IPS-18c (cell line): ENCODE results near the gene MRPL38.

Experiments
- H3K4me3 ChIP-seq: 2 replicates; pipeline ENCODE4 v1.7.0; 2013; ENCODE audit warnings: low read depth, mild to moderate bottlenecking, low read length, moderate library complexity; ENCODE audit not compliant: insufficient read depth
- H3K9me3 ChIP-seq: one replicate; pipeline ENCODE4 v1.6.1; 2013; ENCODE audit warnings: mild to moderate bottlenecking, low read length, moderate library complexity; ENCODE audit not compliant: control insufficient read depth, insufficient read depth

Gene MRPL38

DNA sequence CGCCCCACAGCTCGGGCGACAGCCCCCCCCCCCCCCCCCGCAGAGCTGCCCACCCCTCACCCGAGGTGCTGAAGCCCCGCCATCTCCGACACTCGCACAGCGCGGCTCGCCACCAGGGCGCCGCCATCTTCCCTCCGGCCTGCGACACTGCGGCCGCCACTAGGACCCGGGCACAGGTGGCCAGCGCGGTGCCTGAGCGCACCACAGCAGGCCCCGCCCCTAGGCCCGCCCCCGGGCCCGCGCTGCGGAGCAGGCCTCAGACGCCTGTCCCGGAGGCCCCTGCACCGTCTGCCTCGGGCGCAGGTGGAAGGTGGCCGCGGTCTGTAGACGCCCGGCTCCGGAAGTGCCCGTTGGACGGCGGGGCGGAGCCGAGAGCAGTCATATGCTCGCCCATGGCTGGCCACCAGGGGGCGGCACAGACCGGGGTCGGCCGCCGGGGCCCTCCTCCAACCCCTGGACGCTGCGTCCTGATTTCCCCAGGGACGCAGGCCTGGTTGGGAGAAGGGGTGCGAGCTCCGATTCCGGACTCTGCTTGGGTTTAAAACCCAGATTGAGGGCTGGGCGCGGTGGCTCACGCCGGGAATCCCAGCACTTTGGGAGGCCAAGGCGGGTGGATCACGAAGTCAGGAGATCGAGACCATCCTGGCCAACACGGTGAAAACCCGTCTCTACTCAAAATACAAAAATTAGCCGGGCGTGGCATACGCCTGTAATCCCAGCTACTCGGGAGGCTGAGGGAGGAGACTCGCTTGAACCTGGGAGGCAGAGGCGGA, at the start of gene MRPL38:
MRPL38 (minus strand) TSS at position 136 of the 773 bp plus-strand sequence; CDS start at position 127, 9 bp downstream.
- Histone ChIP-seq H3K4me3 (peak within 1 kb of the TSS; percentile 87), H3K9me3 (no peaks in the 10 kb centered on the region)

DNA sequence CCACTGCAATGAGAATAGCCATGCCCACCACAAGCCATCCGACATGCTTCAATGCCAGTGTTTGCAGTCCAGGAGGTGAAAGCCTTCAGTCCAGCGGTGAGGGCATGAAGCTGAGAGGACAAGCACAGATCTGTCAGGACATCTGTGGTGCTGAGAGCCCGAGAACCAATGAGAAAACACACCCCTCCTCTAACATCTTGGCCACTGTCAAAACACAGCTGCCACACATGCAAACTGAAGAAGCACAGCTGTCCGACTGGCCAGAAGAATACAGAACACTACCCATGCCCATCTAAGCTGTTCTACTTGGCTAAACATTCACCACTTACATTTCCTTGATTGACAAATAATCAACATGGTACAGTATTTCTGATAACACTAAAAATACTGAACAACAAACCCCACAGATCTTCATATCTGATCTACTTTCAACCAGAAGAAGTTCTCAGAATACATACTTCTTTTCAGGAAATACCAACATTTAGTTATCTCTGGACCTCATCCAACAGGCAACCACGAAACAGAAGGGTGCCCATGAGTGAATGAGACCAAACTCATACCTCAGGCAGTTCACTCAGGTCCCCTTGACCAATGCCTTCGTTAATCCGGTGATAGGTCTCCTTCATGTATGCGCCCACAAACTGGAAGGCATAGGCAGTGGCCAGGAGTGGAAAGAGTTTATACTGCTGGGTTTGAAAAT, 46.3 kb upstream of the MRPL38 start:
- Histone ChIP-seq H3K4me3 (no peak overlapping the region), H3K9me3 (no peaks in the 10 kb centered on the region)

DNA sequence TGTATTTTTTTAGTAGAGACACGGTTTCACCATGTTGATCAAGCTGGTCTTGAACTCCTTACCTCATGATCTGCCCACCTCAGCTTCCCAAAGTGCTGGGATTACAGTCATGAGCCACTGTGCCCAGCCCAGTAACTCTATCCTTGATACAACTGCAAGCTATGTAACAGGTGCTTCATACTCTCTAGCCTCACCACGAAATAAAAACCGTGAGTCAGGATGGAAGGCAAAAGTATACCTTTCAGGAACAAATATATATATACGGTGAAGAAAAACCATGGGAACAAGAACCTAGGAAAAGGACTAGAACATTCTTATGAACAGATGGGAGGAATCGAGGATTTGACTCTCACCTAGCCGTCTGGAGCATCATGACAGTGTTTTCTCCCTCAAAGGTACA, 45.7 kb upstream of the MRPL38 start:
- H3K4me3 ChIP-seq: no peak overlapping the region
- no peaks in the 10 kb centered on the region for H3K9me3 ChIP-seq

DNA sequence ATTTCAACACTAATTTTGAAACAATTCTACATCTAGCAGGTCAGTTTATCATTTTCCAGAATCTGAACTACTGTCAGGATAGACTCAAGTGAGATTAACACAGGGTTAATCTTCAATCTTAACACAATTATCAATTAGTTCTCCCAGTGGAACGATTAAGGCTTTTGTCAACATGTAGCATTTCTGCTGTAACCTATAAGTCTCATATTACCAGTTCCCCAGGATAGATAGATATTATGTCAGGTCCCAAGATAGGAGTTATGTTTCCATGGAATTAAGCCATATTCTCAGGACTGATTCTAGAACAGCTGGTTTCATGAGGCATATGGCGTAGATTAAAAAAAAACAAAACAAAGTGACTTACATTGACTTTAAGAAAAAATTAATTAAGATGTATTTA, 40.5 kb upstream of the MRPL38 start:
- H3K4me3 ChIP-seq: no peak overlapping the region
- no peaks in the 10 kb centered on the region for H3K9me3 ChIP-seq

DNA sequence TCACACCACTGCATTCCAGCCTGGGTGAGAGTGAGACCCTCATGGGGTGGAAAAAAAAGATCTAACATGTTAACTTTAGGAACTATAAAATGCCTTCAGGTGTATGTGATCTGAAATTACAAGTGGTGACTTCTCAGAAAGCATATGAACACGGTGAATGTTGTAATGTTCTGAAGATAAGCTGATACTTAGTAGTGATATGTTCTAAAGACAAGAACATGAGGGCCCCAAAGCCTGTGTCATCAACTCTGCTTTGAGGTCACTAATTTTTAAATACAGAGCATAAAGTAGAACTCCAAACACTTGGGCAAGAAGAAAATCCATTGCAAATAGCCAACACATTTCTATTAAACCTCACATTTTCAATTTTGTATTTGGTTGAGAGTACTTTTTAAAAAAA, 38.8 kb upstream of the MRPL38 start:
- no peak overlapping the region for H3K4me3 ChIP-seq

DNA sequence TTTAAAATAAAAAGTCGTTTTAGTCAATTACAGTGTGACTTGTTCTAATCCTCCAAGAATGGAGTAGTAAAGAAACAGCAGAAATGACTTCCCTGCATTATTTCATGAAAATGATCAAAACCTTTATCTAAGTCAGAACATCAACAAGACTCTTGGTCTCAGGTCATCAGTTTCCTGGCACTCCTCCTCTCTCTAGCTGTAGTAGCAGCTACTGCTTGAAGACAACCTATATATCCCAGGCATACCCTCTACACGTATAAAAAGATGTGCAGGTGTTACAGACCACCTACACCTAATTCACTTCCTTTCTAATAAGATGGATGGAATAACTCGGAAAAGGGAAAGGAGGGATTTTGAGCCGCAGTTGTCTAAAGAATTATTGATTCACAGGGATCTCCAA, 37.8 kb upstream of the MRPL38 start:
- H3K4me3 ChIP-seq: no peak overlapping the region
- no peaks in the 10 kb centered on the region for H3K9me3 ChIP-seq

More for the DNA sequence above, 38.8 kb upstream of the MRPL38 start:
- no peaks in the 10 kb centered on the region for H3K9me3 ChIP-seq

DNA sequence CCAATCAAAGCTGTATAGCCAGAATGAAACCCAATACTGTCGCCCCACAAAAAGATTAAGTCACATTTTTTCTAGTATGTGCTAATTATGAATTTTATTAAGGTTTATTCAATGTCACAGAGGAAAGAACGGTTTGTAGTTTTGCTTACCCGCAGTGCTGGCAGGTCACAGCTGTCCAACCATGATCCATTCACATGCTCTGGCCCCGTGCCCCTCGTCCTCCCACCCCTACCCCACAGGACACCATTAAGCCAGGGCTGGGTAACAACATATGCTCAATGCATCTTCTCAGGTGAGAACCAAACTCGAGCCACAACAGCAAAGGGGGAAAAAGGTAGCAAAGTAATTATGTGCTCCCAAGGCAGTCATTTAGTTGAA, 36.7 kb upstream of the MRPL38 start:
- Histone ChIP-seq H3K9me3 (no peaks in the 10 kb centered on the region), H3K4me3 (no peak overlapping the region)

DNA sequence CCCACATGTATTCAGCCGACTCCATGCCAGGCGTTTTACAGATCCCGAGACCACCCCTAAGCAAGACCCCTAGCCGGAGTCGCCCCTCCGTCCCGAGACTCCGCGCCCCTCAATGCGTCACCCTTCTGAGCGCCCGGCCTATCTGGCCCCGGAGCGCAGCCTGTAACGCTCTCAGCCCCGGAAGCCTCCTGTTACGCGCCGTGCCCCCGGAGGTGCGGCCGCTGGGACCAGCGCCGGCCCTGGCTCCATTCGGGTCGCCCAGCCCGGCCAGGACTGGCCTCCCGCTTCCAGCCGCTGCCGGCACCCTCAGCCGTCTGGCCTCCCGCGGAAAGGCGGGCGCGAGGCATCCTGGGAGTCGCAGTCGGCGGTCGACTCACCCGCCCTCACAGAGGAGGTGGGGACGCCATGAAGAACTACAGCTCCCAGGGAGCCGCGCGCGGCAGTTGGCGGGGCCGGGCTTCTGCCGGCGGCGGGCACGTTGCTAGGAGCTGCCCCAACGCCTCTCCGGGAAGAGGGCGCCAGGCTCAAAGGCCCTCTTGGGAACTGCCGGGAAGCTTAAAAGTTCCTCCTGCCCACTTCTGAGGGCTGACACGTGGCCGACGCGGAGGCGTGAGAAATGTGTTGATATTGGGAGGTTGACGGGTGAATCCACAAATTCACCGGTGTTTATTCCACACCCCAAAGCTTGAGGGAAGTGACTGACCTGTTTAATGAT, 36.2 kb upstream of the MRPL38 start, which contains the start of gene FBF1:
FBF1 (minus strand) TSS at position 316 of the 715 bp plus-strand sequence. CDS start 2,893 bp downstream, outside the sequence.
- H3K9me3 ChIP-seq: no peaks in the 10 kb centered on the region
- H3K4me3 ChIP-seq: peak within 1 kb of the TSS; percentile 89

DNA sequence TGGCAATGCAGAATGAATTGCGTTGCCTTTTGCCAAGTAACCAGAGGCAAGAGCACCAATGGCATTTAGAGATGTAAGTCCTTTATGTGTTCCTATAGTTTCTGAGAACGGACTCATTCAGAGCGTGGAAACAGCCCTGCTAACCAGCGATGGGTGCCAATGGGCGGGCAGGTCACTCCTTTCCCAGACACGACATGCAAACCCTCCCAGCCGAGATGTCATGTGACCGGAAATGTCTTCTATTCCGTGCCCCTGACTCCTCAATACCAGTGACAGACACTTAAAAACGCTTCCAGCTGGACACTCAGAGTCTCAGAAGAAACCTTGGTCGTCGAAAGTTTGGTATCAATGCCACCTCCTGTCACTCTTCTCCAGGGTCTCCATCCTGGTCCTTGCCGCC, 33.0 kb upstream of the MRPL38 start:
- Histone ChIP-seq H3K4me3 (no peak overlapping the region), H3K9me3 (no peaks in the 10 kb centered on the region)

DNA sequence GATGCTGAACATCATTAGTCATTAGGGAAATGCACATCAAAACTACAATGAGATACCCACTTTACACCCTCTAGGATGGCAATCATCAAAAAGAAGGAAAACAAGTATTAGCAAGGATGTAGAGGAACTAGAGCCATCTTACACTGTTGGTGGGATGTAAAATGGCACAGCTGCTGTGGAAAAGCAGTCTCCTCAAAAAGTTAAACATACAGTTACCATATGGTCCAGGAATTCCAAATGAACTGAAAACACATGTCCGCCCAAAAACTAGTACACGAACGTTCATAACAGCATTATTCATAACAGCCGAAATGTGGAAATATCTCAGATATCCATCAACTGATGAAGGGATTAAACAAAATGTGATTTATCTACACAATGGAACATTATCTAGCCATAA, 29.1 kb upstream of the MRPL38 start:
- no peaks in the 10 kb centered on the region for H3K9me3 ChIP-seq
- H3K4me3 ChIP-seq: no peak overlapping the region

DNA sequence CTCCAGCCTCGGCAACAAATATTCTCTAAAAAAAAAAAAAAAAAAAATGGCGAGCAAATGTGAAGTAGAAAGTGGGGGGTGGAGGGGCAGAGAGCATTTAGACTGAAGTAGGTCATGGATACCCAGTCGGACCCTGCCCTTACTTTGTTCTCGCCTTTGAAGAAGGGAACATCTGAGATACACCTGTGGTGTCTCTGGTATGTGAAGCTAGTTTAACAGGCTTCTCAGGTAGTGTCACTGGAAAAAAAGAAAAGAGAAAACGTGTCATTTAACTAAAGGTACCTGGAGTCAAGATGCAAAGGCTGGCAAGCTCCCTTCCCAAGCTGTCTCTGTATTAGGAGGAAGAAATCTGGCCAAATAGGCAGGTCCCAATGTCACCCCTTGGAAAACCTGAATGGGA, 28.2 kb upstream of the MRPL38 start:
- Histone ChIP-seq H3K9me3 (no peaks in the 10 kb centered on the region), H3K4me3 (no peak overlapping the region)

DNA sequence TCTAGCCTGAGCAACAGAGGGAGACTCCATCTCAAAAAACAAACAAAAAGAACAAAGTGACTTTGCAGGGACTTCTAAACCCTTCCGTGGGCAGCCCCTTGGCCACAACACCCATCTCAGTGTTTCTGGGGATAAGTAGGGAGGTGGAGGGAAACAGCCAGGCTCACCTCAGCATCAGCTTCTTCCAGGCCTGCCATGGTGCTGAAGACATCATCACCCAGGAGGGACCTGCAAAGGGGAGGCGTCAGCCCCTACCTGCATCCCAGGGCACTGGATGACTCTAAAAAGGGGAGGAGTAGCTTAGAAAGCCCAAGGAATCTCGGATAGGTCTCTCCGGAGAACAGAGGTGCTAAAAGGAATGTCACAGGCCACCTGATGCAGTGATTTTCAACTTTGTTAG, 26.4 kb upstream of the MRPL38 start:
- Histone ChIP-seq H3K4me3 (no peak overlapping the region), H3K9me3 (no peaks in the 10 kb centered on the region)

DNA sequence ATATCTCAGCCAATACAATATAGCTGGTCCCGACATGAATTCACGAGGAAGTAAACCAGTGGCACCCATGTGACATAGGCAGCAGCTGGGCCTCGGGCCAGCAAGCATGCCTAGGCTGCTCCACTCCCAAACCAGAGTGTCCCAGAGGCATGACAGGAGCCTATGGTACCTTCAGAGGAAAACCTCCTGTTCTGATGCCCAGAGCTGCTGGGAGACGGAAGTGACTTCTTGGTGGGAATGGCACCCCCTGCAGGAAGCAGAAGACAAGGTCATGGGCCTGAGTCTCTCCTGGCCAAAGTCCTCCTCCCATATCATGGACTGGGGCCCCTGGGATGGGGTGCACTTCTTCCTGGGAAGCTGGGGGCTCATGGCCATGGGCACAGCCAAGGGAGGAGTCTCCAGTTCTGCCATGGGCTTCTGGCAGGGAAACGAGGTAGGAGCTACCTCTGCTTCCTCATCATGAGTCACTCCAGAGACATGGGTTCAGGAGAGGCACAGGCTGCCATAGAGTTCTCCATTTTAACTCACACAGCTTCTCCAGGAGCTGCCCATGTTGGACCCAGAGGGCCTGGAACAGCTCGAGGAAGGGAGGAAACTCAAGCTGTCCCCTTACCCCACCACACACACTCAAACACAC, 22.7 kb upstream of the MRPL38 start:
- no peaks in the 10 kb centered on the region for H3K9me3 ChIP-seq
- no peak overlapping the region for H3K4me3 ChIP-seq

DNA sequence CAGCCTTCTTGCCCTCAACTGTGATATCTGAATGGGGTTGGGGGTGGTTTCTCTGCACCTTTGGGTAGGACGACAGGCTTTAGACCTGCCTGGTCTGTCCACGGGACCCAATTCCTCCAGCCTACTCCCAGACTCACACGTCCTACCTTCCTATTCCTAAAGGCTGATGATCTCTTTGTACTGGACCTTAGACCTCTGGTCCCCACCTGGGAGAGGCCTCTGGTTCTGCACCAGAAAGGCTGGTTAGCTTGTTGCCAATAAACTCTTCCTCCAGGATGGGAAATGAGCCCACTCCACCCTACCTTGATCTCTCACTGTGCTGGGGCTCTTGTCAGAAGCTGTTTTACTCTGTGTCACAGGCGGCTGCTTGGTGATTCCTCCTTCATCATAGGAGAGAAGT, 21.8 kb upstream of the MRPL38 start:
- Histone ChIP-seq H3K4me3 (no peak overlapping the region), H3K9me3 (no peaks in the 10 kb centered on the region)

DNA sequence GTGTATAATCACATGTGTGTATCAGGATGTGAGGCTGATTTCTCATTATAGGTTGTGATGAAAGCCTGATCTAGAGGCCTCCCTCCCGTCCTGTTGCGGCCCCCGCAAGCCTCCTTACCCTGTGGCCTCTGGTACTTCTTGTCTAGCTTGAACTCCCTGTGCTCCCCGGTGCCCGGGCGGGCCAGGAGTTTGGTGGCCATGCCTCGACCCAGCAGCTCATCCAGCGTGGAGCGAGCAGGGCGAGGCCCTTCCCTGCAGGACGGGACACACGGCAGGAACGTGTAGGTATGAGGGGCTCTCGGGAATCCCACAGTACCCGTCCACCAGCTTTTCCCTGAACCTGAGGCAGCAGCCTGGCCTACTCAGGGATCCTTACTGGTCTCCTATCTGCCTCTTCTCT, 21.2 kb upstream of the MRPL38 start:
- Histone ChIP-seq H3K4me3 (no peak overlapping the region), H3K9me3 (no peaks in the 10 kb centered on the region)

DNA sequence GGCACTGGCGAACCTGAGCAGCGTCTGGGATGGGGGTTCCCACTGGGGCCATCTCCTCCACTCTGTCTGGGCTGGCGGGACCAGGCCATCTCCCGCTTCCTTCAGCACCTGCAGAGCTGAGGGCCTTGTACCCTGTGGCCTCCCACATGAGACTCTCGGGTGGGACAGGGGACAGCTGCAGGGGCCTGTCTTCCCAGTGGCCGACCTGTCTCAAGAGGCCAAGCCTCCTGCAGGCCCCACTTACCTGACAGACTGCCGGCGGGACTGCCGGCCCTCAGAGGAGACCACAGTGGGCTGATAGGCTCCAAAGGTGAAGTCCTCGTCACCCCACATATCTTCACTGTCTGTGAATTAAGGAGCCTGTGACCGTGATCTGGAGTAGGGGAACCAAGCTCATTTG, 20.4 kb upstream of the MRPL38 start:
- H3K9me3 ChIP-seq: no peaks in the 10 kb centered on the region
- no peak overlapping the region for H3K4me3 ChIP-seq

DNA sequence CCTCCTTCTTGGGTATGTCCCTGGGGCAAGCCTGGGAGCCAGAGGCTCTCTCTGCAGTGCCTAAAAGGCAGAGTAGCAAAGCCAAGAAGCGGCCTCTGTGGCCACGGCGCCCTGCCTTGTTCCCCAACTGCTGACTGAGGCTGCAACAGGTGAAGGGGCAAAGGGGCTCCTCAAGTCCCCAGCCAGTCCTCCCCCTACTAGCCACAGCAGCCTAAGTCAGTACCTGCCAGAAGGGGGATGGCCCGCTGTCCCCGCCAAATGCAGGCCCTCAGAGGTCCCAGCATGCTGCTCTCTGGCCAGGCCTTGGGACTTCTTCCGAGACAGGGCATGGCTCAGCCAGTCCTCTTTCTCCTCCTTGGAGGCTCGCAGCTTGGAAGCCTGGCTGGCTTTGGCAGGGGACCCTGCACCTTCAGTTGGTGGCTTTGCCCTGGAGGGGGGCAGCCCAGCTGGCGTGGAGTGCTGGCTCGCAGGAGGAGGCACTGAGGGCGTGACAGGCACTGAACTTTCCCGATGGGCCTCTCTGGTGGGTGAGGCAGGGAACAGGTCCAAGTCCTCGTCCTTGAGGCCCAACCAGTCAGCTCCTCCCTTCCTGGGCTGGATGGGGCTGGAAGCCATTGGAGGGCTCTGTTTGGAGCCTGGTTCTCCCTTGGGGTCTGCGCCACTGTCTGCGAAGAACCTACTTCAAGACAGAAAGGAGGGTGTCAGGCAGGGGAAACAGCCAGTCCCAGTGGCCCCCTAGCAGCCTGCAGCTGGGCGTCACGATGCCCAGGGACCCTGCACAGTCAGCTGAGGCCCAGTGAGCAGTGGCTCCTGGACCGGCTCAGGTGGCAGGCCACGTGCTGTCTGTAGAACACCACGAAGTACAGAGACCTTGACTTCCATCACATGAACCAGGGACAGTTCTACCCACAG, 18.5 kb upstream of the MRPL38 start:
- H3K4me3 ChIP-seq: no peak overlapping the region

More for the DNA sequence above, 18.5 kb upstream of the MRPL38 start:
- no peaks in the 10 kb centered on the region for H3K9me3 ChIP-seq
